IPS-20b (cell line): ENCODE measurements around the gene FAM98B.

Source experiments
- H3K27ac ChIP-seq: one replicate; pipeline ENCODE4 v1.5.1; 2013; ENCODE audit warnings: low read length
- H3K27me3 ChIP-seq: 2 replicates; pipeline ENCODE4 v1.6.1; 2013; ENCODE audit warnings: mild to moderate bottlenecking, low read length, inconsistent platforms; ENCODE audit not compliant: insufficient read depth
- H3K36me3 ChIP-seq: 2 replicates; pipeline ENCODE4 v1.6.1; 2013; ENCODE audit warnings: low read depth, mild to moderate bottlenecking, inconsistent platforms, low read length, moderate library complexity; ENCODE audit not compliant: insufficient read depth
- H3K4me1 ChIP-seq: 2 replicates; pipeline ENCODE4 v1.6.1; 2013; ENCODE audit warnings: mild to moderate bottlenecking, control low read depth, inconsistent platforms, low read length, moderate library complexity; ENCODE audit not compliant: insufficient read depth
- H3K4me3 ChIP-seq: 2 replicates; pipeline ENCODE4 v1.5.1; 2013; ENCODE audit warnings: mild to moderate bottlenecking, low read length, inconsistent platforms
- H3K9ac ChIP-seq: 2 replicates; pipeline ENCODE4 v1.6.1; 2013; ENCODE audit warnings: low read depth, mild to moderate bottlenecking, inconsistent platforms, low read length, moderate library complexity
- H3K9me3 ChIP-seq: 2 replicates; pipeline ENCODE4 v1.6.1; 2013; ENCODE audit warnings: mild to moderate bottlenecking, low read depth, low read length, inconsistent platforms; ENCODE audit not compliant: insufficient read depth

Gene FAM98B

GRCh38 chr15:38486936-38487335 lies 33.0 kb downstream of the FAM98B start:
- Histone ChIP-seq H3K9me3 (no peaks in the 10 kb centered on the region), H3K4me1 (no peaks in the 10 kb centered on the region), H3K9ac (no peak overlapping the region), H3K36me3 (peaks cover 30% of the 10 kb centered on the region; the same call in 1 of the 2 replicates), H3K27me3 (no peaks in the 10 kb centered on the region), H3K27ac (no peak overlapping the region), H3K4me3 (no peak overlapping the region)

GRCh38 chr15:38487378-38487777 lies 33.5 kb downstream of the FAM98B start:
- Histone ChIP-seq H3K36me3 (peaks cover 26% of the 10 kb centered on the region; the same call in 1 of the 2 replicates), H3K27me3 (no peaks in the 10 kb centered on the region), H3K9me3 (no peaks in the 10 kb centered on the region), H3K4me3 (no peak overlapping the region), H3K4me1 (no peaks in the 10 kb centered on the region), H3K27ac (no peak overlapping the region), H3K9ac (no peak overlapping the region)

DNA sequence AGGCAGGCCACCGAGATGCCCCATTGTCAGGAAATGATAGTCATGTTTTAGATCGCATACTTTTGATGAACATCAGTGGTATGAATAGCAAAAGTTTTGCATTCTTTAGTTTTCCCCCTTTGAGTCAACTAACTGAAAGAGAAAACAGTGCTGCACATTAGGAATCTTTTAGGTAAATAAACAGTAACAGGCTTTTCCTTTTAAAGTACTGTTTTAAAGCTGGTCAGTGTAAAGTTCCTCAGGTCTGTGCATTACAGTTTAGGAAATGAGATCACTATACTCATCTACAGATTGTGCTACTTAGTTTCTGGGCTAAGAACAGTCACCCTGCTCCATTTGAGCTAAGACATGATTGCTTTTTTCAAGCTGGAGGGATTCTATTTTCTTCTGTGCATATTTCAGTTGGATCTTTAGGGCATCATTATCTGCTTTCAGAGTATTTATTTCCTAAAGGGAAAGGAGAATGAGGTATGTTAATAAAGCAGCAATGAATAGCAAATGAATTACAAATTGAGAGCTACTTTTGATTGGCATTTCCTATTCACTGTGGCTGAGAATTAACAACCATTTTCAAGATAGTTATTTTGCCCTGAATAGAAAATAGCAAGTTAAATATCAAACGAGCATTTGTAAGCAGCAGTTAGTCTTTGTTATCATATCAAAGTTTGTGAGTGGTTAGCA lies 36.5 kb downstream of the FAM98B start:
- Histone ChIP-seq H3K4me3 (no peak overlapping the region), H3K9me3 (no peaks in the 10 kb centered on the region), H3K27ac (no peak overlapping the region), H3K36me3 (peaks cover 12% of the 10 kb centered on the region; the same call in 1 of the 2 replicates), H3K27me3 (no peaks in the 10 kb centered on the region), H3K4me1 (no peaks in the 10 kb centered on the region), H3K9ac (no peak overlapping the region)

GRCh38 chr15:38496151-38496550 lies 42.2 kb downstream of the FAM98B start:
- Histone ChIP-seq H3K27me3 (no peaks in the 10 kb centered on the region), H3K9me3 (no peaks in the 10 kb centered on the region), H3K36me3 (no peaks in the 10 kb centered on the region), H3K4me3 (no peak overlapping the region), H3K9ac (no peak overlapping the region), H3K27ac (no peak overlapping the region), H3K4me1 (no peaks in the 10 kb centered on the region)

DNA sequence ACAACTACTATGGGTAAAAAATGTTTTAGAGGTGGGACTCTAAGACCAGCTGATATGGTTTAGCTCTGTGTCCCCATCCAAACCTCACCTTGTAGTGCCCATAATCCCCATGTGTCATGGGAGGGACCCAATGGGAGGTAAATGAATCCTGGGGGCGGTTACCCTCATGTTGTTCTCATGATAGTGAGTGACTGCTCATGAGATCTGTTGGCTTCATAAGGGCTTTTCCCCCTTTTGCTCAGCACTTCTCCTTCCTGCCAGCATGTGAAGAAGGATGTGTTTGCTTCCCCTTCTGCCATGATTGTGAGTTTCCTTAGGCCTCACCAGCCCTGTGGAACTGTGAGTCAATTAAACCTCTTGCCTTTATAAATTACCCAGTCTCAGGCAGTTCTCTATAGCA lies 45.7 kb downstream of the FAM98B start:
- H3K36me3 ChIP-seq: no peaks in the 10 kb centered on the region

GRCh38 chr15:38503496-38503895 lies 49.6 kb downstream of the FAM98B start:
- Histone ChIP-seq H3K4me3 (no peak overlapping the region), H3K9me3 (no peaks in the 10 kb centered on the region), H3K9ac (no peak overlapping the region), H3K27me3 (no peaks in the 10 kb centered on the region), H3K4me1 (no peaks in the 10 kb centered on the region), H3K36me3 (no peaks in the 10 kb centered on the region), H3K27ac (no peak overlapping the region)

More for the DNA sequence above, 45.7 kb downstream of the FAM98B start:
- Histone ChIP-seq H3K4me1 (no peaks in the 10 kb centered on the region), H3K9me3 (no peaks in the 10 kb centered on the region), H3K27me3 (no peaks in the 10 kb centered on the region), H3K9ac (no peak overlapping the region), H3K4me3 (no peak overlapping the region), H3K27ac (no peak overlapping the region)

- H3K27ac ChIP-seq: no peak overlapping the region
- H3K27me3 ChIP-seq: no peaks in the 10 kb centered on the region
- H3K9me3 ChIP-seq: no peaks in the 10 kb centered on the region
- H3K9ac ChIP-seq: no peak overlapping the region
- no peaks in the 10 kb centered on the region for H3K4me1 ChIP-seq
- H3K36me3 ChIP-seq: no peaks in the 10 kb centered on the region
- no peak overlapping the region for H3K4me3 ChIP-seq
These were observed 50.9 kb downstream of the FAM98B start for GRCh38 chr15:38504680-38505467.

DNA sequence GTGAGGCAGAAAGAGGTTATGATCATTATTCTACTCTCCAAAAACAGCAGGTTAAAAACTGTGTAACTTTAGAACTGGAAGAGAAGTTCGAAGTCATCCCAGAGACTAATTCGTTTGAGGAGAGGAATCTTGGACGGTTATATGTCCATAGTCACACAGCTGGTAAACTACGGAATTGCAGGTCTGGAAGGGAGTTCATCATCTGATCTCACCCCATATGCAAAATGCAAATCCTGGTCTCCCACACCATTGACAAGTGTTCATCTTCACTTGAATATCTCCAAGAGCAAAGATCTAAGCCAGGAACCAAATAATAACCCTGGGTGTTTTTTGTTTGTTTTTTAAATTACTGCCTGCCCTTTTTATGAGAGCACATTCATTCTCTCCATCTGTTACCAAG lies 53.1 kb downstream of the FAM98B start:
- H3K27ac ChIP-seq: no peak overlapping the region
- H3K9ac ChIP-seq: no peak overlapping the region
- H3K36me3 ChIP-seq: no peaks in the 10 kb centered on the region
- H3K9me3 ChIP-seq: no peaks in the 10 kb centered on the region
- no peaks in the 10 kb centered on the region for H3K4me1 ChIP-seq
- no peak overlapping the region for H3K4me3 ChIP-seq
- no peaks in the 10 kb centered on the region for H3K27me3 ChIP-seq

DNA sequence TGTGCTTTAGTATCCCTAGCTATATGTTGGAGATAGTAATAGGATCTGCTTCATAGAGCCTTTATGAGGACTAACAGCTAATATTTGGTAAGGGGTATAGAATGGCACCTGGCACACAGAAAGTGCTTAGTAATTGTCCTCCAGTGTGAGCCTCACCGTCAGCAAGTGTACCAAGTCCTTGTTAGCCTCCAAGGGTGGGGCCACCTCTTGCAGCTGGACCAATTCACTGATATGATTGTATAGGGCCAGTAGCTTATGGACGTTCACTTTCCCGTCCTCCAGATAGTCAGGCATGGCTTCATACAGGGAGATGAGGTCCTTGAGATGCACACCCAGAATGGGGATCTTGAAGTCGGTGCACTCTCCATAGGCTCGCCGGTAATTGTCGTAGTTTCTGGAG lies 53.6 kb downstream of the FAM98B start:
- H3K4me3 ChIP-seq: no peak overlapping the region
- no peaks in the 10 kb centered on the region for H3K36me3 ChIP-seq
- H3K9ac ChIP-seq: no peak overlapping the region
- no peaks in the 10 kb centered on the region for H3K27me3 ChIP-seq
- no peaks in the 10 kb centered on the region for H3K9me3 ChIP-seq
- no peak overlapping the region for H3K27ac ChIP-seq
- no peaks in the 10 kb centered on the region for H3K4me1 ChIP-seq

GRCh38 chr15:38508647-38509046 lies 54.7 kb downstream of the FAM98B start:
- no peak overlapping the region for H3K27ac ChIP-seq
- H3K4me3 ChIP-seq: no peak overlapping the region
- H3K9me3 ChIP-seq: no peaks in the 10 kb centered on the region
- H3K27me3 ChIP-seq: no peaks in the 10 kb centered on the region
- H3K4me1 ChIP-seq: no peaks in the 10 kb centered on the region
- no peaks in the 10 kb centered on the region for H3K36me3 ChIP-seq
- no peak overlapping the region for H3K9ac ChIP-seq

DNA sequence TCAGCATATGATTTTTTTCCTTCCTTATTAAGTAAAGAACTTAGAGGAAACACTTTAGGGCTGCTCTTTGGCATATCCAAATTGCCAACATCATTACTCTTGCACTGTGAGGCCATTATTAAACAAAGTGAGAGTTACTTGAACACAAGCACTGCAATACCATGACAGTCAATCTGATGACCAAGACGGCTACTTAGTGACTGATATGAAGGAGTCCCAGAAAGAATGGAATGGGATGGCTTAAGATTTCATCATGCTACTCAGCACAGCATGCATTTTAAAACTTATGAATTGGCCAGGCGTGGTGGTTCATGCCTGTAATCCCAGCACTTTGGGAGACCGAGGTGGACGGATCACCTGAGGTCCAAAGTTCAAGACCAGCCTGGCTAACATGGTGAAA lies 55.2 kb downstream of the FAM98B start:
- Histone ChIP-seq H3K27me3 (no peaks in the 10 kb centered on the region), H3K36me3 (no peaks in the 10 kb centered on the region), H3K4me3 (no peak overlapping the region), H3K4me1 (no peaks in the 10 kb centered on the region), H3K27ac (no peak overlapping the region), H3K9ac (no peak overlapping the region), H3K9me3 (no peaks in the 10 kb centered on the region)

- H3K4me1 ChIP-seq: peaks cover 23% of the 10 kb centered on the region; the same call in 1 of the 2 replicates
- no peak overlapping the region for H3K4me3 ChIP-seq
- H3K27ac ChIP-seq: no peak overlapping the region
- H3K9me3 ChIP-seq: no peaks in the 10 kb centered on the region
- H3K27me3 ChIP-seq: no peaks in the 10 kb centered on the region
- no peaks in the 10 kb centered on the region for H3K36me3 ChIP-seq
- no peak overlapping the region for H3K9ac ChIP-seq
These were observed 59.0 kb downstream of the FAM98B start for GRCh38 chr15:38512901-38513300.
